SK-N-MC (cell line): ENCODE measurements around the gene RASGRP3.

Source experiments
- EZH2 ChIP-seq: fragments of 200-600 bp; sonication (generic); IDR thresholded peaks from one replicate; pipeline ENCODE4 v1.6.1; 2017; ENCODE audit warnings: antibody characterized with exemption
- POLR2AphosphoS5 ChIP-seq: IDR thresholded peaks from 2 replicates; pipeline ENCODE4 v1.6.1; 2012; ENCODE audit warnings: mild to moderate bottlenecking, low read depth, low read length, borderline replicate concordance

DNA sequence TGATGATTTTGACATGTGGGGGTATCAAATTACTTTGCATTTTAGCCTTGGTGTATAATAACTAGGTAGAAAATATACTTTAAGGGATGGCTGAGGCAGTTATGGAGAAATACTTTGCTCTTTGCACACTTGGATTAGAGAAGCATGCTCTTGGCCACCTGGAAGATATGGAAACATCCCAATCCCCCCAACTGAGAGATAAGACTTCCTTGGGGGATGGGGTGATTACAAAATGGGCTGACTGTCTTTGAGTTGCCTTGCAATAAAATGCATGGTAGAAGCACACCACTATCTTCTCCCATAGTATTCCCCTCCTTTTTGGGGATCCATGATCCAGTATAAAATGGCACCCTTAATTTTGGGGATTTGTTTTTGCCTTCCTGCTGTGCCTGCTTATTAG, 137.7 kb downstream of the RASGRP3 start:
- TF ChIP-seq POLR2AphosphoS5 (no peak), EZH2 (no peak)
